Astrocyte of the hippocampus (primary cell): ENCODE results near the gene SARM1.

Experiments
- DNase-seq: peaks from one replicate; pipeline ENCODE4 v3.0.0; 2011; ENCODE audit warnings: low read depth, low spot score

Gene SARM1

DNA sequence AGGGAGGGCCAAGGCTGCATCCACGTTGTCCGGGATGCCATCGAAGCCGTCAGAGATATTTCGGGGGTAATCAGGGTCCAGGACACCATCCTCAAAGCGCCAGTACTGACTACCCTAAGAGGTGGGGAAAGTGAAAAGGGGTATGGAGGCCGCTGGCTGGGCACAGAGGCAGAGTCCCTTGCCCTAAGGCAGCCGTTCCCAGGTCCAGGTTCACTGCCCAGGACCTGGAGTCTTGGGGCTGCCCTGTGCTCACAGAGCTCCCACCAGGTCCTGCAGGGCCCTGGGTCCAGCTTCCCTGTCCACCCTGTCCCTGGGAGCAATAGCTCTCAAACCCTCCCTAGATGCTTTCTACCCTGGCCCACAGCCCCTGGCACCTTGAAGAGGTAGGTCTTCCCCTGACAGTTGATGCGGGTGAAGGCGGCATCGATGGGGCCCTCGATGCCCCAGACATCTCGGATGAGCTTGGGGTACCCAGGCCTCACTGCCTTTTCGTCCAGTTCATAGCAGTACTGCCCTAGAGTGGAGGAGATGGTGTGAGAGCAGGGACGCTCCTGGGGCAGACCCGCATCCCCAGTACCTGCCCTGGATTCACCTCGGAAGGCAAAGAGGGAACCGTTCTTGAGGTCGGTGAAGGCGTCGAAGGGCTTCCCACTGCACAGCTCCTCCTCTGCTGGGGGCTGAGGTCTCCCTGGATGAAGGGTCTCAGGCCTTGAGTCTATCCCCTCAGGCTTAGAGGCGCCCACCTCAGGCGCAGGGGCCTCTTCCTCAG is 2.4 kb upstream of the SARM1 start:
- DNase-seq: no peak

DNA sequence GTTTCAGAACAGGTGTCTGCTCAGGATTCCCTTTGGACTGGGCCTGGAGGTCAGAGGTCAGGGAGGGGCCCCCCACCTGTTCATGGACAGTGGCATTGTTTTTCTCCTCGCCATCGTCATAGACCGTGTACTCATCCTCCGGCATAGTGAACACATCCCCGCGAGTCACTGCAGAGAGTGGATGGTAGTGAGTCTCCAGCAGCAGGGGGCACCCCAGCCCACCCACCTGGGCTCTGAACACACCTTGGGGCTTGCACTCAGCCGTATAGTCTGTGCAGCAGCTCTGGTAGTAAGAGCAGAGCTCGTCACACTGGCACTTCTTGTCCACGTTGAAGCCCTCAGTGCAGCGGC is 1.8 kb upstream of the SARM1 start:
- DNase-seq: no peak

DNA sequence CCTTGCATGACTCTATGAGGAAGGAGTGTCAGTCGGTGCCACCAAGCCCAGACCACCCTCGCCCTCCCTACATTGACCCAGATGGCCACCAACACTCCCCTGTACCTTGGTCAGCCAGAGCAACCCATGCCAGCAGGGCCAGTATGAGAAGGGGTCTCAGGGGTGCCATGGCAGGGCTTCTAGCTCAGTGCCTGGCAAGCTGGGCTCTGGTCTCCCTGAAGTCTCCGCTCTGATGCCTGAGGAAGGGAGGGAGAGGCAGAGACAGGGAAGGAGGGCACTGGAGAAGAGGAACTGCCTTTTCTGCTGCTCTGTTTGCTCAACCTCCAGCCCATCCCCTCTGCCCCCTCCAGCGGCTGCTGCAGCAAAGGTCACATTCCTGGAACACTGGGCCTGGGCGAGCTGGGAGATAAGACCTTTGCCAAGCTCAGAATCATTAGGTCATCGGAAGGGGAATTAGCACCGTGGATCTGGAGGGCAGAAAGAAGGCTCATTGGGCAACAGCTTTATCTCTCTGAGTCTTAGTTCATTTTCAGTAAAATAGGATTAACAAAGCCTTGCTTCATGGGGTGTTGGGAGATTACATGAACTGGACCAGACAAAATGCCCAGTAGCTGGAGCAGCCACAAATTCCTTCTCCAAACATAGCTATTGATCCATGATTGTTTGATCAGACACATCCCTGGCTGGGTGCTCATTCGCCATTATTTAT is 1.3 kb upstream of the SARM1 start, which contains the start of gene VTN:
VTN (minus strand) TSS at position 273 of the 709 bp plus-strand sequence; CDS start at position 169, 104 bp downstream.
- DNase-seq: peak; percentile 28

DNA sequence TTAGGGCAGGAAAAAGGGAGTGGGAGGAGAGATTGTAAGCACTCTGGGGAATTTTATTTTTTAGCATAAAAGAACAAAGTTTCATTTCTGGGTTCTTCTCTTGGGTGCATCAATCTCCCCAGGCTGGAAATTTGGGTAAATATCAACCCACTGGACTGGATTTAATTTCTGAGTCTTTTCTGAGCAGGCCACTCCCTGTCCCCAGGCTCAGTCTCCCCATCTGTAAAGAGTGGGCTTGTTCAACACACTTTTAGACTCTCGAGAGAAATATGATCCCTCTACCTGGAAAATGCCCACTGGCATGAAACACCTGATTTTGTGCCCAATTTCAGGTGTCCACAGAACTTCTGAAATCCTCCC is 770 bp upstream of the SARM1 start:
- no peak for DNase-seq

DNA sequence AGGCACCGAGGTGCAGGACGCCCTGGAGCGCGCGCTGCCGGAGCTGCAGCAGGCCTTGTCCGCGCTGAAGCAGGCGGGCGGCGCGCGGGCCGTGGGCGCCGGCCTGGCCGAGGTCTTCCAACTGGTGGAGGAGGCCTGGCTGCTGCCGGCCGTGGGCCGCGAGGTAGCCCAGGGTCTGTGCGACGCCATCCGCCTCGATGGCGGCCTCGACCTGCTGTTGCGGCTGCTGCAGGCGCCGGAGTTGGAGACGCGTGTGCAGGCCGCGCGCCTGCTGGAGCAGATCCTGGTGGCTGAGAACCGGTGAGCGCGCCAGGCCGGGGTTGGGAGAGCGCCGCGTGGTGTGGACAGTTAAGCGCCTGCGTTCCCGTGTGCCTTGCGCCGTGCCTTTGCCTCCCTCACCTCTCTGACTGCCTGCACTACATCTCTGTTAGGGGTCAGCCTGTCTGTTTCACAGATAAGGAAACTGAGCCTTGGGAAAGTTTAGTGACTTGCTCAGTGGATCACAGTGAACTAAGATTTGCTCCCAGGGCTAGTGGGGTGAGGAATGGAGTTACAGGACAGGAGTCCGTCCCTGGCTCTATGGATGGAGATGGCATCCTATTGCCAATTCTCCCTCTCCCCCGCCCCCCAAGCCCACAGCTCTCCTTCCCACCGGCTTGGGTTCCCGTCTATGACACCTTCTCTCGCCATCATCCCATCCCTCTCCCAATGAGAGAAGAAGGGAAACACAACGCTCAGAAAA is 880 bp downstream of the SARM1 start:
- peak; percentile 72 for DNase-seq

DNA sequence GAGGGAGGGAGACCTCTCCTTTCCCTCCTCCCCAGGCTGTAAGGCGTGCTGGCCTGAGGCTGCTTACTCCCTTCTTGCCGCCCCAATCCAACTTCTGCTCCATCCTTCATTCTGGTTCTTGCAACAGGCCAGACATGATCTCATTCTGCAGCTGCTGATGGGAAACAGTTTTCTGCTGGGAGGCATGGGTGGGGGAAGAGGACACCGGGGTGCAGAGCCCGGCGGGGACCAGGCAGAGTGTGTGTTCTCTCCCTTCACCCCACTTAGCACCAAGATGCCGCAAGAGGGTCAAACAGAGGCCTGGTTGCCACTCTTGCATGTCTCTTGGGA is 1.4 kb downstream of the SARM1 start:
- DNase-seq: no peak

DNA sequence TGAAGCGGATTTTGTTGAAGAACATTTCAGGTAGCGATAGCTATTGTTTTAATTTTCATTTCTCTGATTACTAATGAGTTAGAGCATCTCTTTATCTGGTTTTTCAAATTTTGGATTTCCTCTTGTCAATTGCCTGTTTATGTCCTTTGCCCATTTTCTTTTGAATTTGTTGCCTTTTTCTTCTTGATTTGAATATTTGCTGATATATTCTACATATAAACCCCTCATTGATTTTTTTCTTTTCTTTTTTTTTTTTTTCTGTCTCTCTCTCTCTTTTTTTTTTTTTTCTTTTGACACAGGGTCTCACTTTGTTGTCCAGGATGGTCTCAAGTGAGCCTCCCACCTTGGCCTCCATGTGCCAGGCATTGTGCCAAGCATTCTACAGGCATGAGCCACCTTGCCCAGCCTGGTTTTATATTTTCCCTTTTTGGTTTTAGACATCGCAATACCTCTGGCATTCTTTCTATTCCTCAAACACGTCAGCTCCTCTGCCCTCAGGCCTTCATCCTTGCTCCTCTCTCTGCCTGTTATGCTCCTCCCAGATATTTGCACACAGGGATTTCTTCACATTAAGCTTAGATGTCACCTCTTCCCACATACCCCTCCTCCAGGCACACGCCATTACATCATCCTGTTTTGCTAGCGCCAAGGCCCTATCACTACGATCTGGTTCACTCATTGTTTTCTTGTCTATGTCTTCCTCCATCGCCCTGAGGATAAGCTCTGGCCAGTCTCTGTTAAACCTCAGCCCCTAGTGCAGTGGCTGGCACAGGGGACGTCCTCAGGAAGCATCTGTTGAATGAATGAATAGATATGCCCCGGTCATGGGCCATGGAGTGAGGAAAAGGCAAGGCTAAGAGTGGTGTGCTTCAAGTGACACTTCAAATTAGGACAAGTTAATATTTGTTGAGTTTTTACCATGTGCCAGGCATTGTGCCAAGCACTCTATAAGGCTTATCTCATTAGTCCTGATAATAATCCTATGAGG is 8.6 kb downstream of the SARM1 start:
- DNase-seq: no peak

DNA sequence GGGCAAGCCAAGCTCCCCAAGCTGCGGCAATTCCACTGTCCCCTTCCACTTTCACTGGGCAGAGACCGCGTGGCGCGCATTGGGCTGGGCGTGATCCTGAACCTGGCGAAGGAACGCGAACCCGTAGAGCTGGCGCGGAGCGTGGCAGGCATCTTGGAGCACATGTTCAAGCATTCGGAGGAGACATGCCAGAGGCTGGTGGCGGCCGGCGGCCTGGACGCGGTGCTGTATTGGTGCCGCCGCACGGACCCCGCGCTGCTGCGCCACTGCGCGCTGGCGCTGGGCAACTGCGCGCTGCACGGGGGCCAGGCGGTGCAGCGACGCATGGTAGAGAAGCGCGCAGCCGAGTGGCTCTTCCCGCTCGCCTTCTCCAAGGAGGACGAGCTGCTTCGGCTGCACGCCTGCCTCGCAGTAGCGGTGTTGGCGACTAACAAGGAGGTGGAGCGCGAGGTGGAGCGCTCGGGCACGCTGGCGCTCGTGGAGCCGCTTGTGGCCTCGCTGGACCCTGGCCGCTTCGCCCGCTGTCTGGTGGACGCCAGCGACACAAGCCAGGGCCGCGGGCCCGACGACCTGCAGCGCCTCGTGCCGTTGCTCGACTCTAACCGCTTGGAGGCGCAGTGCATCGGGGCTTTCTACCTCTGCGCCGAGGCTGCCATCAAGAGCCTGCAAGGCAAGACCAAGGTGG is 9.8 kb downstream of the SARM1 start:
- DNase-seq: peak; percentile 46

DNA sequence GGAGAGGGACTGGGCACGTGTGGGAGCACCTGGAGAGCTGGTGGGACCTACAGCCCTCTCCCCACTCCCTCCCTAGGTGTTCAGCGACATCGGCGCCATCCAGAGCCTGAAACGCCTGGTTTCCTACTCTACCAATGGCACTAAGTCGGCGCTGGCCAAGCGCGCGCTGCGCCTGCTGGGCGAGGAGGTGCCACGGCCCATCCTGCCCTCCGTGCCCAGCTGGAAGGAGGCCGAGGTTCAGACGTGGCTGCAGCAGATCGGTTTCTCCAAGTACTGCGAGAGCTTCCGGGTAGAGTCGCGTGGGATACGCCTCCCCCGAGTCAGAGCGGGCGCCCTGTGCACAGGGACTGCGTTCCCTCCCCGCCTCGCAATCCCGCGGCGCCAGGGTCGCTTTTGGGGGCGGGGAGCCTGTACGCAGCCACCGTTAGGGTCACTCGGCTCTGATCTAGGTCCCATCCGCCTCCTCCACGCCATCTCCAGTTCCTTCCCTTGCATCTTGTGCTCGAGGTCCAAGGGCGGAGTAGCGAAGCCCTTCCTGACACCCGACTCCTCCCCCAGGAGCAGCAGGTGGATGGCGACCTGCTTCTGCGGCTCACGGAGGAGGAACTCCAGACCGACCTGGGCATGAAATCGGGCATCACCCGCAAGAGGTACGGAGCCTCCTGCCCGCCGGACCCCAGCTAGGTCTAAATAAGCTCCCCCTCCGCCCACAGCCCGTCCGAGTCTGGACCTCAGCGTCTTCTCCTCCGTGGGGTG is 13.0 kb downstream of the SARM1 start:
- no peak for DNase-seq

DNA sequence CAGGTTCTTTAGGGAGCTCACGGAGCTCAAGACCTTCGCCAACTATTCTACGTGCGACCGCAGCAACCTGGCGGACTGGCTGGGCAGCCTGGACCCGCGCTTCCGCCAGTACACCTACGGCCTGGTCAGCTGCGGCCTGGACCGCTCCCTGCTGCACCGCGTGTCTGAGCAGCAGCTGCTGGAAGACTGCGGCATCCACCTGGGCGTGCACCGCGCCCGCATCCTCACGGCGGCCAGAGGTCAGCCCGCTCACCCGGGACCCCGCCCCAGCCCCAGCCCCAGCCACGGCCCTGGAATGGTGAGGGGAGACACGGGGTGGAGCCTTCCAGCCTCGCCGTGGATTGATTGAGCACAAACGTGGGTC is 13.5 kb downstream of the SARM1 start:
- no peak for DNase-seq

DNA sequence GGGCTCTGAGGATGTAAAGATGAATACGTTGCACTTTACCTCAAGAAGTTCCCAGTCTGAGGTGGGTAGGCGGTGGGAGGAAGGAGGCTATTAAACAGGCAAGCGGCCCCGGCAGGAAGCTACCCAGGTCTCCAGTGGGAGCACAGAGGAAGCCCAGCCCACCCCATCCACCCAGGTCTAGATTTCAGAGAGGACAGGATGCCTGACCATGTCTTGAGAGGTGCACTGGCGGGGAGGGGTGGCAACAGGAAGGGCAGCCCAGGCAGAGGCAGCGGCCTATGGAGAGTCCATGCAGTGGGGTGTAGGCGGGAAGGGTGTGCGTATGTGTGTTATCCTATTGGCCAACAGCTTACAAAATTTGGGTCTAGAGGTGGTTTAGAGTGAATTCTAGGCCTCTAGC is 13.9 kb downstream of the SARM1 start:
- no peak for DNase-seq

DNA sequence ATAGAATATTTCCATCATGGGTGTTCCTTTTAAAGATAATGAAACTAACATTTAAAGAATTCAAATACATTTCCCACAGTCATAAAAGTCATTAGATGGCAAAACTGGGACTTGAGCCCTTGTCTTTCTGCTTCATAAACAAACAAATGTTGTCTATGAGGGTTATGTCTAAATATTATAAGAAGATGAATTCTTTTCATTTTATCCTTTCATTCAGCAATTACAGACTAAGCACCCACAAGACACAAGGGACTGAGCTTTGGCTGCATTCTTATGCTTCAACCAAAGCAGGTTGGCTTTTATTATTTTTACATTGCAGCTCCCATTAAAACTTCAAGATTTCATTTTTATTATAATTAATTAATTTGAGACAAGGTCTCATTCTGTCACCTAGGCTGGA is 14.9 kb downstream of the SARM1 start:
- no peak for DNase-seq

DNA sequence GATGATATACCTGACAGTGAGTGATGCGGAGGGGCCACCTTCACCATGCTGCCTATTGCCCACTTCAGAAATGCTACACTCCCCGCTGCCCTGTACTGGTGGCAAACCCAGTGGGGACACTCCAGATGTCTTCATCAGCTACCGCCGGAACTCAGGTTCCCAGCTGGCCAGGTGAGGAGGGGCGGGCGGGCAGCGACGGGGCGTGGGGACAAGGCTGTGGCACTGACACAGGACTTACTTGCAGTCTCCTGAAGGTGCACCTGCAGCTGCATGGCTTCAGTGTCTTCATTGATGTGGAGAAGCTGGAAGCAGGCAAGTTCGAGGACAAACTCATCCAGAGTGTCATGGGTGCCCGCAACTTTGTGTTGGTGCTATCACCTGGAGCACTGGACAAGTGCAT is 16.6 kb downstream of the SARM1 start:
- DNase-seq: no peak

DNA sequence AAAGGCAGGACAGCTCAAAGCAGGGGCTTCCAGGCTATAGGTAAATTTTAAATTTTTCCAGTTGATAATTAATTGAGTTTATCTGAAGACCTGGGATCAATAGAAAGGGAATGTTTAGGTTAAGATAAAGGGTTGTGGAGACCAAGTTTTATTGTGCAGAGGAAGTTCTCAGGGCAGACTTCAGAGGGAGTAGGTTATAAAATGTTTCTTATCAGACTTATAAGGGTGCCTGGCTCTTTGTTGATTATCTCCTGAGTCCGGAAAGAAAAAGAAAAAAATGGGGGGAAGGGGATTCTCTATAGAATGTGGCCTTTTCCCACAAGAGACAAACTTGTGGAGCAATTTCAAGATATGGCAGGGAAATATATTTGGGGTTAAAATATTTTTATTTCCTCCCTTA is 18.6 kb downstream of the SARM1 start:
- DNase-seq: no peak

DNA sequence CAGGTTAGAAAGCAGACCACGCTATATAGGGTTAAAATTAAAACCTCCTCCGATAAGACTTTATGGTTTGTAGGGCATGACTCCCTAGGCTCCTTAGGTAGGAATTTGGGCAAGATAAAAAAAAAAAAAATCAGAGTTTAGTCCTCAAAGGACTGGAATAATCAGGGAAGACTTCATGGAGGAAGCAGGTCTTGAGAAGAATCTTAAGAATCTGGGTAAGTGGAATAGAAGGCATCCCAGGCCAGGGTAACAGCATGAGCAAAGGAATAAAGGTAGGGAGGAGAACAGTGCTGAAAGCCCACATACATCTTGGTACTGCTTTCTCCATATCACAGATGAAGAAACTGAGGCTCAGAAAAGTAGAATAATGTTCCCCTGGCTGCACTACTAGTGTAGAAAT is 19.1 kb downstream of the SARM1 start:
- no peak for DNase-seq

DNA sequence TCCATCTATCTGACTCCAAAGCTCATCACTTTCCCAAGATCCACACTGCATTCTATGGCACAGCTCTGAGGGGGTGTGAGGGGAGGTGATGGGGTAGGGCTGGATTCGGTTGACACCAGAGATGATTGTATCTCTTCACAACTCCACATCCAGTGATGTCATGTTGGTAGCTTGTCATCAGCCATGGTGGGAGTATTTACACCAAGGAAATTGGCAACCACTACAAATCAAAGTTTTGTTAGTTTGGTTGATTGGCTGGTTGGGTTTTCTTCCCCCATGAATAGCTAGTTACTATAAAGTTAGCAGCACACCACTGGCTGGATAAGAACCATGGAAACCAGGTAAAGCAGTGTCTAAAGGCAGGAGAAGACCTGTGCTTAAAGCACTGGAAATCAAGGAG is 19.5 kb downstream of the SARM1 start:
- no peak for DNase-seq

DNA sequence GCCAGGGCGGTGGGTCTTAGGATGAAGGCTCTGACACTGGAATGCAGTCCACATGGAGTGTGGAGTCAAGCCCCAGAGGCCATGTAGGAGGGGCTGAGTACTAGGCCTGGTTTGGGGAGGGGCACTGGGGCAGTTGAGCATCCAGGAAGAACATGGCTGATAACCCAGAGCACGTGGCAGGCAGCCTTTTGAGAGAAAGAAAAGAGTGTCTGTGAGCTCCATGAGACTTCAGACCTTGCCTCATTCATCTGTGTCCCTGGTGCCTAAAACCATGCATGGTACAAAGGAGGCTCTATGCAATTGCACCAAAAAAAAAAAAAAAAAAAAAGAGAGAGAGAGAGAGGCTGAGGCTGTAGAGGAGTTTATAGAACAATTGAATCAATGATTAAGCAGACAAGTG is 19.9 kb downstream of the SARM1 start:
- no peak for DNase-seq

DNA sequence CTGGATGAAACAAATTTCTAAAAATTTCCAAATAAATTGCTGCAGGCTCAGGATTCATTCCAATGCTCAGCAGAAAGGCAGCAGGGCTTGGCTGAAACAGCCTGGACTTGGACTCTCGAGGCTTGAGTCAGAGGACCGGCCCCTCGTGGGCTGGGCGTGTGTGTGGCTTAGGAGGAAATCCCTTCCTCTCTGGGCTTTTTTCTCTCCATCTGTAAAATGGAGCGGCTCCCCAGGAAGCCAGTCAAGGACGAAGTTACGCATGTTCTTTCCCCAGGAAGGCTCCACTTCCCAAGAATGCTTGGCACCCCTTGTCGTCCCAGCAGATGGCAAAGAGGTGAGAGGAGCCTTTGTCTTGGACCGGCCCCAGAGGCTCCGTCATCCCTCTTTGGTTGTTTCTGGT is 21.0 kb downstream of the SARM1 start:
- no peak for DNase-seq

DNA sequence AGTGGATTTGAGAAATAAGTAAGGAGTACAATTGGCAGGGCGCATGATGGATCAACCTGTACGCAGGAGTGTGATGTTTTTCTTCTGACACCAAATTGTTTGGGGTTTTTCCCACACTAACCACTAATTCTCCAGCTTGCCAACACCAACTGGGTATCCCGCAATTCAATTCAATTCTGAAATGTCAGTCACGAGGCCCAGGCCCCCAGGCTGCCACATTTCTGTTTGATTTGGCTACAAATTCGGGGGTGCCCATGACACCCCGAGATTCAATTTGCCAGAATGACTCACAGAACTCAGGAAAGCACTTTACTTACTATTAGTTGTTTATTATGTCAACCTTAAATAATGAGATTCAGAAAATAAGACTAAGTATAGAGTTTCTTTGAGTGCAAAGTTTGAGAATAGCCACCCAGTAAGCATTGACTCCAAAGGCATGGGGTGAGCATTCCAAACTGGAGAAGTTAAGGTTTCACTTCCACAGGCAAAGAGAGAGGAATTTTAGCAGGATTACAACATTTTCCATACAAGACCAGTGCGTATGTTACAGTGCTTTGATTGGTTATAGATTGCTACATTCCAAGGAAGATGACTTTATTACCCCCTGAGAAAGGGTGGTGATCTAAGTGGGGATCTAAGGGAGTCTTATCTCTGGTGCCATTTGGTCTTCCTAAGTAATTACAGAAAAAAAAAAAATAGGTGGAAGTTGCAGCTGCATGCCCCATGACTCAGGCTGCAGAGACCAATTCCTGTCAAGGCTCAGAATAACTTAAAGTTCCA is 23.0 kb downstream of the SARM1 start:
- peak; percentile 45 for DNase-seq

DNA sequence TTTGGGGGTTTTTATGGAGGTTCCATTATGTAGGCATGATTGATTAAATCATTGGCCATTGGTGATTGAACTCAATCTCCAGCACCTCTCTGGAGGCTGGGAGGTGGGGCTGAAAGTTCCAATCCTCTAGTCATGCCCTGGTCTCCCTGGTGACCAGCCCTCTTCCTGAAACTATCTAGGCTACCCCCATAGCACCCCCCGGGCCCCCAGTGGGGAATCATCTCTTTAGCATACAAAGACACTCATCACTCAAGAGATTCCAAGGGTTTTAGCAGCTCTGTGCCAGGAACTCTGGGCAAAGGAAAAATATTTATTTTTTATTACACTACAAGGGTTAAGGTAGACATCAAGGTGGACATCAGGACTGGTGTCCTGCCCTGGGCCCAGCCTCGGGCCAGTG is 23.9 kb downstream of the SARM1 start:
- DNase-seq: no peak
